ENCODE results near the gene PM20D1.

Gene PM20D1

GRCh38 chr1:205817364-205817763, 32.6 kb downstream of the PM20D1 start:
- H3K27ac ChIP-seq = no peak overlapping the region
- no peak for TF ChIP-seq ZFX (IDR thresholded peaks at IDR 0.05)
- TF ChIP-seq, protein P1, sequence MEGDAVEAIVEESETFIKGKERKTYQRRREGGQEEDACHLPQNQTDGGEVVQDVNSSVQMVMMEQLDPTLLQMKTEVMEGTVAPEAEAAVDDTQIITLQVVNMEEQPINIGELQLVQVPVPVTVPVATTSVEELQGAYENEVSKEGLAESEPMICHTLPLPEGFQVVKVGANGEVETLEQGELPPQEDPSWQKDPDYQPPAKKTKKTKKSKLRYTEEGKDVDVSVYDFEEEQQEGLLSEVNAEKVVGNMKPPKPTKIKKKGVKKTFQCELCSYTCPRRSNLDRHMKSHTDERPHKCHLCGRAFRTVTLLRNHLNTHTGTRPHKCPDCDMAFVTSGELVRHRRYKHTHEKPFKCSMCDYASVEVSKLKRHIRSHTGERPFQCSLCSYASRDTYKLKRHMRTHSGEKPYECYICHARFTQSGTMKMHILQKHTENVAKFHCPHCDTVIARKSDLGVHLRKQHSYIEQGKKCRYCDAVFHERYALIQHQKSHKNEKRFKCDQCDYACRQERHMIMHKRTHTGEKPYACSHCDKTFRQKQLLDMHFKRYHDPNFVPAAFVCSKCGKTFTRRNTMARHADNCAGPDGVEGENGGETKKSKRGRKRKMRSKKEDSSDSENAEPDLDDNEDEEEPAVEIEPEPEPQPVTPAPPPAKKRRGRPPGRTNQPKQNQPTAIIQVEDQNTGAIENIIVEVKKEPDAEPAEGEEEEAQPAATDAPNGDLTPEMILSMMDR (conservative IDR thresholded peaks at IDR 0.05) = no peak

DNA sequence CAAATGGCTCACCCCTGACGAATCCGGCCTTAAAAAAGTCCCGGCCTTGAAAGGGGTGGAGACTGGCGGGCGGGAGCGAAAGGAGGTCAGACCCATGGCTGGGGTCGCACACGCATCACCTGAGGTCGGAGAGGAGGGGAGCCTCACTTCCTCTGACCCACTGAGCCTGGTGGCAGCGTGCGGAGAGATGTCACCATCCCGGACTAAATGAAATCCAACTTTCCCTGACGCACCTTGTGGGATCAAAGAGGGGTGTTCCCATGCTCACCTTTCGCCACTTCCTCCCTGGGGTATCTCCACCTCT, 36.2 kb downstream of the PM20D1 start:
- H3K27ac ChIP-seq = peak overlapping the region; percentile 77
- TF ChIP-seq, protein P1 (conservative IDR thresholded peaks at IDR 0.05) = no peak
- no peak for TF ChIP-seq ZFX (IDR thresholded peaks at IDR 0.05)

- peak within 1 kb of the TSS; percentile 77 for H3K27ac ChIP-seq
- TF ChIP-seq, protein P1 (conservative IDR thresholded peaks at IDR 0.05) = no peak
- peak; percentile 51; the same call in 1 of the 2 replicates for TF ChIP-seq ZFX (IDR thresholded peaks at IDR 0.05)
Observed at GRCh38 chr1:205812878-205813754, 36.8 kb downstream of the PM20D1 start, which contains the start of gene SLC41A1. SLC41A1 (minus strand) TSS chr1:205813198; CDS start chr1:205810441, 2,757 bp downstream.

- peak overlapping the region; percentile 77 for H3K27ac ChIP-seq
- no peak for TF ChIP-seq ZFX (IDR thresholded peaks at IDR 0.05)
- TF ChIP-seq, protein P1 (conservative IDR thresholded peaks at IDR 0.05) = no peak
Observed at GRCh38 chr1:205812271-205812877, 37.6 kb downstream of the PM20D1 start.

- H3K27ac ChIP-seq = no peak overlapping the region
- TF ChIP-seq ZFX (IDR thresholded peaks at IDR 0.05) = no peak
- TF ChIP-seq, protein P1 (conservative IDR thresholded peaks at IDR 0.05) = no peak
Observed at GRCh38 chr1:205811660-205812059, 38.3 kb downstream of the PM20D1 start.

DNA sequence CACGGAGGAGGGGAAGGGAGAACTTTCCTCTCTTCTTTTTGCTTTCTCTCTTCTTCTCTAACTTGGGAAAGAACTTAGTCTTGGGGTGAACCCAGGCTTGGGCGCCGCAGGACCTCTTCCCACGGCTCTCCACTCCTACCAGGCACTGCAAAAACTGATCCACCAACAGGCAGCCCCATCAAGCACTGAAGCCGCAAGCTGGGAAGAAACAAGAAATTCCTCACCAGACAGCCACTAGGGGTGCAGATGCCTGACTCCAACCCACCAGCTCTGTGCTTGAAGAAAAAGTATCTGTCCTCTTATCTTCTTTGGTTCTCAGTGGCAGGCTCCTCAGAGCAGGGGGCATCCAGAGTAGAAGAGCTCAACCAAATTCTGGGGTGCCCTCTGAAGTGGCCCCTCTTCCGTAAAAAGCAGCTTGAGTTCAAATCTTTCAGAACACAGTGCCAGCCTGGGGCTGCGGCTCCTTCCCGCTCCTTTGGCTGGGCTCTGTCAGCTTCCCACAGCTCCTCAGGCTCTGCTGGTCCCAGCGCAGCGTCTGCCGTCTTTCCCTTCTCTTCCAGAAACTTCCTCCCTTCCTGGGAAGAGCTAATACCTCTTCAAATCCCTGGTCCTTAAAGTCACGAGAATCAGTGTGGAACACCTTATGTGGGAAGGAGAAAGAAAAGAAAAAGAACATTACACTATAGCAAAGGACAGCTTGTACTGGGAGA, 39.3 kb downstream of the PM20D1 start:
- H3K27ac ChIP-seq = no peak overlapping the region
- TF ChIP-seq, protein P1 (conservative IDR thresholded peaks at IDR 0.05) = no peak; the same call in 1 of the 2 replicates
- no peak for TF ChIP-seq ZFX (IDR thresholded peaks at IDR 0.05)
